Activated T-cell treated with anti-CD3 and anti-CD28 coated beads, Interleukin-2, amount 50 U/mL, for 1 hour (primary cell): ENCODE data around the gene TTPAL.
"Not testable (repeated sequence)": the region's sequence is repeated elsewhere in the genome, so short reads cannot be mapped to it uniquely, and the experiment has no call there.

Source experiments
- DNase-seq: peaks from one replicate; pipeline ENCODE4 v3.0.0-alpha.2; 2020

TTPAL gene

GRCh38 chr20:44468044-44468782 lies 7.5 kb upstream of the TTPAL start:
- no peak for DNase-seq

DNA sequence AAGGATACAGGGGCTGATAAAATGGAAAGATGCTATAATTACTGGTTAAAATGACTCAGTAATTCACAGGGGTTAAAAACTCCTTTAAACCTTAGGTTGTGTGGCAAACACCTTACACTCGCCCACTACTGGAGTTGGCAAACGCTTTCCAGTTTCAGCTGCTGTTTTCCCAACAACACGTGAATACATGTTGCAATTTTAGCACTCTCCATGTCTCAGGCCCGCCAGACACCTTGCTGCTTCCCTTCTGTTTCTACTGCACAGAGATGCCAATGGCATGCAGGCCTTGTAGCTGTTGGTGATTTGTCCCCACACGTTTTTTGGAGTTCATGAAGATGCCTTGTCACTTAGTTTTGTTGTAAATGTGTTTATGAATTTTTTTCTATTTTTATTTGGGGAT lies 5.3 kb upstream of the TTPAL start:
- no peak for DNase-seq

- no peak for DNase-seq
Observed at GRCh38 chr20:44471481-44471882, 4.2 kb upstream of the TTPAL start.

DNA sequence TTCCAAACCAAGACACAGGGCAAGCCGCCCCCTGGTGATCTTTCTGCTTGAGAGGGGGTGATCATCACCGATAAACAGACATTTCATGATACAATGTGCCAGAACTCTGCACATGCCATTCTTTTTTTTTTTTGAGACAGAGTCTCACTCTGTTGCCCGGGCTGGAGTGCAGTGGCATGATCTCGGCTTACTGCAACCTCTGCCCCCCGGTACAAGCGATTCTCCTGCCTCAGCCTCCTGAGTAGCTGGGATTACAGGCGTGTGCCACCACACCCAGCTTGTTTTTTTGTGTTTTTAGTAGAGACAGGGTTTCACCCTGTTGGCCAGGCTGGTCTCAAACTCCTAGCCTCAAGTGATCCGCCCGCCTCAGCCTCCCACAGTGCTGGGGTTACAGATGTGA lies 3.4 kb upstream of the TTPAL start:
- not testable (repeated sequence) for DNase-seq

- no peak for DNase-seq
Observed at GRCh38 chr20:44475372-44475693, 341 bp upstream of the TTPAL start.

GRCh38 chr20:44477151-44477550 lies 1.5 kb downstream of the TTPAL start:
- no peak for DNase-seq

- no peak for DNase-seq
Observed at GRCh38 chr20:44478206-44478605, 2.5 kb downstream of the TTPAL start.

GRCh38 chr20:44479643-44480042 lies 4.0 kb downstream of the TTPAL start:
- no peak for DNase-seq

GRCh38 chr20:44480097-44480496 lies 4.4 kb downstream of the TTPAL start:
- no peak for DNase-seq

DNA sequence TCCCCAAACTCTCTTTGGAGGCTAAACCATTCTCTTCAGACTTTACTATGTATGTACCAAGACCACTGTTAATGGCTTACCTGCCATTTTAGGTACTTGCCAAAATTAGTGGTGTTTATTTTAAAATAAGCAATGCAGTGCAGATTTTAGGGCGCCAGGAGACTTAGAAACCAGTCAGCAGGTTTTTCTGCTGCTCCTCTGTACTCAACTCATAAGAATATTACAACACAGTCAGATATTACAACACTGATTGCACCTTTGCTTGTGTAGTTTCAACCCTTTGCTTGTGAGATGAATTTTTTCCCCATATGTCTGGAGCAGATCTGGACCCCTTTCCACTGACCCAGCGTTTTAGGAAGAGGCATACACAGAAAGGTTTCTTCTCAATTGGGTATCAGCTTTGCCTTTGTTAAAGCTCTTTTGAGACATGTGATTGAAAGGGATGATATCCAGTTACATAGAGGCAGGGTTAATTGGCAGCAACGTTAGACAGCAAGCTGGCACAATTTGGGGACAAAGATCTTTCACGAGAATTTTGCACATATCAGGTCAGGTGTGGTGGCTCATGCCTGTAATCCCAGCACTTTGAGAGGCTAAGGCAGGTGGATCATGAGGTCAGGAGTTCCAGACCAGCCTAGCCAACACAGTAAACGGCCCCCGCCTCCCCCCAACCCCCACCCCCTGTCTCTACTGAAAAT lies 6.2 kb downstream of the TTPAL start:
- DNase-seq: no peak

- DNase-seq: no peak
Observed at GRCh38 chr20:44483112-44483511, 7.4 kb downstream of the TTPAL start.

DNA sequence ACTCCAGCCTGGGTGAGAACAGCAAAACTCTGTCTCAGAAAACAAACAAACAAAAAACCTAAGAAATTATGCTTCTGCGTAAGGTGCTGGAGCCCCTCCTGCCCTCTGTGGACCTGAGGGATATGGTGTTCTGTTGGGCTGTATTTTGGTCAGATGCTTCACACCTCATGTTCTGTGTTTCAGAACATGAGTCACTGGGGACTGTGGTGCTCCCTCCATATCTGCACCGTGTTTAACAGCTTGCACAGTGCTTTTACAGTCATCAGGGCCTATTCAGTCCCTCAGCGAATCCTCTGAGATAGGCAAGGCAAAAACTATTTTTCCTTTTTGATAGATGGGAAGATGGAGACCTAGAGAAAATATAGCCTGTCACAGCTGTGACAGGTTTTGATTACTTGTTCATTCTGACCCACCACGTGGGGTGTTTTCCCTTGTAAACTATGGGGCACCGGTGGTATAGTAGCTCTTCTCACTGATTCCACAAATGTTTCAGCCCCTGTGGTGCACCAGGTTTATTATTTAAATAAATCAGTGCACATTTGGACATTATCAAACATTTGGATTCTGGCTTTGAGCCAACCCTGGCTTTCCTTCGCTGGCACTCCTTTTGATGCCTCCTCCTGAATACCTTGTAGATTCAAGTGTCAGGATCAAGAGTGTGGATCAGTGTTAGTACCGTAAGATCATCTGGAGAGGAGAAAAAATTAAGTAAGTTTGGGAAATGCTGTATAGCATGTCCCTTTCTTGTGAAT lies 9.6 kb downstream of the TTPAL start:
- DNase-seq: no peak

- DNase-seq: no peak
Observed at GRCh38 chr20:44485830-44486198, 10.1 kb downstream of the TTPAL start.

- no peak for DNase-seq
Observed at GRCh38 chr20:44488551-44488950, 12.9 kb downstream of the TTPAL start.

- no peak for DNase-seq
Observed at GRCh38 chr20:44489223-44489622, 13.5 kb downstream of the TTPAL start.

DNA sequence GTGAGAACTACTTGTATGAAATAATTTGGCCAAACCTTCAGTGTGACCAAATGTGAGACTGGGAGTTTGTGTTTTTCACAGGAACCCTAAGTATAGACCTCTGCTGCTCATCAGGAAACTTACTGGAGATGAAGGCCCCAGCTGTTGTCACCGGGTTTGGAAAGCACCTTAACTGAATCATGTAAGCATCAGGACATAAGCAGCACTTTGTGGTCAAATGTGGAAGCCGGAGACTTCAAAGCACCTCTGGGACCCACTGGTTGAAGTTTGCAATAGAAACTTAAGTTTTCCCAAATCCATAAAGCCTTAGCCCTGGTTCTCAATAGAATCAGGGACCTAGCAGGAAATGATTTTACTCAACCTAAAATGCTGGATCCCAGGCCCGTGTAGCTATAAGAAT lies 14.3 kb downstream of the TTPAL start:
- no peak for DNase-seq

DNA sequence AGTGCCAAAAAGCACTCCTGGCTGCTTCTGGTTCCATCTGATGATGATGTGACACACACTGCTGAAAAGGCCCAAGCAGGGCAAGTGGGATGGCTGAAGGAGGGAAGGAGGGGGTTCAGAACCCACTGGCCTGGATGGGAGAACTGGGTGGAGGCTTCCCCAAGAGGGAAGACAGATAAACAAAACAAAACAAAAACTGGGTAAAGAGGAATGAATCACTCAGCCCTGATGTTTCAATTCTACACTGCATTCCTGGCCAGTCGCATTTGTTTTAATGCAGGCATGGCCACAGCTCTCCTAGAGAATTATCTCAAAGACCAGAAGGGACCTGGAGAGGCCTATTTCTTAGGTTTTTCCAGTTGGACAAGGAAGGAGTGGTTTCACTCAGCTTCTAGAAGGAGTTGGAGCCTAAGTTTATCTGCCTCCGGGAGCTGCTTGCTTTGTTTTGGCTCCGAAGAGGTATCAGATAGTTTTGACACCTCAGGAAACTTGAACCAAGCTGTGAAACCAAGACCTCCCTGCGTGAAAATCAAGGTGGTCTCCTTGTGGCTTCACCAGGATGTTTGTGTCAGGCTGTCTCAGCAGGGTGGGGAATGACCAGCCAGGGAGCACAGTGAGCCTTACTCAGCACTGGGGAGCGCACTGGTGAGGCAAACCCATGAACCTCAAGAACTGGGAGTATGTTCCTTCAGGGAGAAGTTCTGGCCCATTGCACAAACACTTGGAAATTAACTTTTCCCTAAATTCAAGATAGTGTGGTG lies 16.1 kb downstream of the TTPAL start:
- DNase-seq: no peak

DNA sequence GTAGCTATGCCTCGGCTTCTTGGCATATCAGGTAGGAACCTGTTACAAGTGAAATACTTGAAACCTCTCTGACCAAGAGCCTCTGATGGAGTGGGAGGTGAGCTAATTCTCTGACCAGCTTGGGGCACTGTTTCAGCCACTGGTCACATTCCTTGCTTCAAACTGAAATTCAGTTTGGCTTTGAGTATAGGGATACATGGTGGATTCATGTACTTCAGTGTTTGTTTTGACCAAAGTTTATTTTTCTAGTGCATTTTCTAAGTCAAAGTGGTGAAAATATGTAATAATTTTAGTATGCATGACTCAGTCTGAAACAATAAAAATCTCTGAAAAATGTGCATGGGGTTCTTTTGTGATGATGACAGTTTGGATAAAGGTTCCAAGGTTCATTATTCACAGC lies 18.6 kb downstream of the TTPAL start:
- no peak for DNase-seq

DNA sequence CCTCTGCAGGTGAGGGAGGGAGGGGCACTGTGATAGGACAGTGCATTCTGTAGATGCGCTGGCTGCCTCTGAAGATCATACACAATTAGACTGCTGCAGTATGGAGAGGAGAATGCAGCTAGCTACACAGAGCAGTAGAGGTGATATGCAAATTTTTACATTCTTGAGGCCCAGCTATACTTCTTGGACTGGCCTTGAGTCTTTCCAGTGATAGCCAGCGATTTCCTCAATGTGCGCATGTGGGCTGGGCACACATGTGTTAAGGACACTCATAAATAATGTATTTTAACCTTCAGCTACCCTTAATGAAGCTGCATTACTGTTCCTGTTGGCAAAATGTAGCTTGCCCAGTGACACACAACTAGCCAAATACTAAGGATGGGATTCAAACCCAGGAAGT lies 19.0 kb downstream of the TTPAL start:
- no peak for DNase-seq

- DNase-seq: no peak
Observed at GRCh38 chr20:44495257-44495656, 19.6 kb downstream of the TTPAL start.

- no peak for DNase-seq
Observed at GRCh38 chr20:44495802-44496481, 20.3 kb downstream of the TTPAL start.

GRCh38 chr20:44496976-44497375 lies 21.3 kb downstream of the TTPAL start:
- DNase-seq: no peak

GRCh38 chr20:44497761-44498160 lies 22.1 kb downstream of the TTPAL start:
- DNase-seq: no peak
